SK-N-MC (cell line): Measurements from ENCODE around the gene TRMU.

Experiments used
- EZH2 ChIP-seq: fragments of 200-600 bp; sonication (generic); IDR thresholded peaks from one replicate; pipeline ENCODE4 v1.6.1; 2017; ENCODE audit warnings: antibody characterized with exemption
- FOXP2 ChIP-seq: optimal IDR thresholded peaks from 2 replicates; pipeline ENCODE3; 2011; ENCODE audit warnings: mild to moderate bottlenecking, moderate library complexity; ENCODE audit not compliant: insufficient read depth; ENCODE audit errors: extremely low read length, control extremely low read depth
- POLR2AphosphoS5 ChIP-seq: IDR thresholded peaks from 2 replicates; pipeline ENCODE4 v1.6.1; 2012; ENCODE audit warnings: mild to moderate bottlenecking, low read depth, low read length, borderline replicate concordance

DNA sequence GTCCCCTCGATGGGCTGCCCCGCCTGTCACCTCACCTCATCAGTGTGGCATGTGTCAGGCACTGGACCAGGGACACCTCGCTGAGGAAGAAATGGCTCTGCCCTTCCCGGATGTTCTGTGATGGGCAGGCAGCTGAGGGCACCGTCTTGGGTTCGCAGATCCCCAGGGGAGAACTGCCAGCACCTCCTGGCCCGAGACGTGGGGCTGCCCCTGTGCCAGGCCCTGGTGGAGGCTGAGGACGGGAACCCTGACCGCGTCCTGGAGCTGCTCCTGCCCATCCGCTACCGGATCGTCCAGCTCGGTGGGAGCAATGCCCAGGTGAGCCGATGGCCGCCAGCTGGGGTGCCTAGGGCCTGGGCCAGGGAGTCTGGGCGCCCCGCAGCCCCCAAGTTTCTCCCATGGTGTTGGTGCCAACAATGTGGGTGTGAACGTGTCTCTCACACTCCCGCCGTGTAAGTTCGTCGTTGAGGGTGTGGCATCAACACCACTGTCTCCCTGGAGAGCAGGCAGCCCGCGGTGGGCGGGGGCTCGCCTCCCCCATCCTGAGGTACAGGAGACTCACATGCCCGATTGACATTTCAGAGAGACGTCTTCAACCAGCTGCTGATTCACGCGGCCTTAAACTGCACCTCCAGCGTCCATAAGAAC, 46.1 kb upstream of the TRMU start:
- no peak for TF ChIP-seq EZH2
- no peak for TF ChIP-seq POLR2AphosphoS5
- TF ChIP-seq FOXP2, result no peak
